K562 (cell line): ENCODE measurements around the gene LRRC57. TPM values are rescaled to one million over a fixed set of nuclear protein-coding genes. Genes with fewer than 3 reads are reported as not detected.

Experiments used
- ATAC-seq: fragments of 200-7000 bp; cut with Tn5 transposase; 3 replicates; pipeline ENCODE4 v1.9.1; 2020; ENCODE audit warnings: moderate library complexity
- BruUV-seq: library from RNA; stranded (reverse); fragments of 400-500 nt; replicated peaks from 2 replicates; lab custom pipeline; 2021; lab: Mats Ljungman, UMichigan
- CTCF ChIA-PET: fragments of 300-600 bp; formaldehyde crosslinking; extraction: SDS; loops from one replicate; lab custom pipeline; 2021; ENCODE audit warnings: low intra/inter-chr PET ratio; lab: Yijun Ruan, JAX
- POLR2A ChIA-PET: fragments of 300-600, 350-650 bp; sonication (Branson Sonifier 250); formaldehyde crosslinking; extraction: SDS; loops from one replicate; lab custom pipeline; 2021; ENCODE audit warnings: antibody characterized with exemption, inconsistent platforms; lab: Yijun Ruan, JAX
- DNase-seq, 4 experiments: peaks; one replicate each; pipeline versions ENCODE4 v3.0.0 to v3.0.0-alpha.2; 2011 to 2018; ENCODE audit warnings: low spot score in 3 of 4, mixed read lengths in 3 of 4; ENCODE audit errors: extremely low read depth in 1 of 4
- FAIRE-seq: peaks from 2 replicates; lab custom pipeline; 2011; peaks lifted over from hg19 to GRCh38; lab: Jason Lieb, UNC
- H2AFZ ChIP-seq: 2 replicates; pipeline ENCODE4 v1.6.0; 2011; ENCODE audit warnings: low read depth, low read length, control low read depth, inconsistent platforms
- H3K27ac ChIP-seq: fragments of 200-600 bp; 3 replicates; pipeline ENCODE4 v1.8.0; 2011; ENCODE audit warnings: low read depth, mild to moderate bottlenecking, control low read depth, inconsistent platforms, low read length, moderate library complexity, mixed read lengths; ENCODE audit errors: extremely low read depth
- H3K27me3 ChIP-seq, 2 experiments: fragments of 300-600 bp in 1 of 2; 2 replicates in 1 of 2; 3 replicates in 1 of 2; pipeline versions ENCODE4 v1.6.0 to v1.8.0; 2011; ENCODE audit warnings: inconsistent platforms in 2 of 2, low read length in 2 of 2, mild to moderate bottlenecking in 1 of 2, mixed read lengths in 1 of 2, moderate library complexity in 1 of 2; ENCODE audit not compliant: control insufficient read depth in 2 of 2, insufficient read depth in 2 of 2
- H3K36me3 ChIP-seq: fragments of 300-600 bp; 3 replicates; pipeline ENCODE4 v1.8.0; 2011; ENCODE audit warnings: mild to moderate bottlenecking, low read length, inconsistent platforms; ENCODE audit not compliant: control insufficient read depth, insufficient read depth
- H3K4me1 ChIP-seq, 2 experiments: fragments of 200-600 bp in 1 of 2; replicated peaks in 1 of 2; 2 replicates in 1 of 2; 3 replicates in 1 of 2; pipeline versions ENCODE4 v1.5.1 to v1.8.0; 2011; ENCODE audit warnings: inconsistent platforms in 2 of 2, low read length in 2 of 2, mild to moderate bottlenecking in 1 of 2, mixed read lengths in 1 of 2, moderate library complexity in 1 of 2; ENCODE audit not compliant: control insufficient read depth in 2 of 2, insufficient read depth in 2 of 2
- H3K4me2 ChIP-seq: 2 replicates; pipeline ENCODE4 v1.6.1; 2011; ENCODE audit warnings: low read length, control low read depth, inconsistent platforms, mixed read lengths; ENCODE audit not compliant: insufficient read depth
- H3K4me3 ChIP-seq: fragments of 200-600 bp; sonication (generic), shearing (Covaris generic); 2 replicates; pipeline ENCODE4 v1.5.1; 2016; ENCODE audit warnings: control low read depth, inconsistent platforms
- H3K79me2 ChIP-seq: fragments of 200-600 bp; 3 replicates; pipeline ENCODE4 v1.8.0; 2011; ENCODE audit warnings: low read length, inconsistent platforms; ENCODE audit not compliant: control insufficient read depth, insufficient read depth
- H3K9ac ChIP-seq, 2 experiments: 2 replicates each; pipeline versions ENCODE4 v1.6.0 to v1.6.1; 2011; ENCODE audit warnings: low read depth in 2 of 2, low read length in 2 of 2, control low read depth in 1 of 2, inconsistent platforms in 1 of 2, mild to moderate bottlenecking in 1 of 2, mixed read lengths in 1 of 2; ENCODE audit not compliant: insufficient read depth in 1 of 2
- H3K9me1 ChIP-seq: one replicate; pipeline ENCODE4 v1.6.0; 2011; ENCODE audit warnings: inconsistent platforms, mild to moderate bottlenecking, low read length, moderate library complexity; ENCODE audit not compliant: control insufficient read depth, insufficient read depth
- H3K9me3 ChIP-seq: replicated peaks from 2 replicates; pipeline ENCODE4 v1.5.1; 2011; ENCODE audit warnings: low read depth, low read length, inconsistent platforms; ENCODE audit not compliant: control insufficient read depth, insufficient read depth
- H4K20me1 ChIP-seq: replicated peaks from 2 replicates; pipeline ENCODE4 v1.6.1; 2011; ENCODE audit warnings: low read length, inconsistent platforms, mixed read lengths; ENCODE audit not compliant: control insufficient read depth, insufficient read depth
- ATF1 ChIP-seq, 2 experiments: fragments of 450-650 bp in 1 of 2; IDR thresholded peaks; 2 replicates each; pipeline ENCODE4 v1.6.1; 2016; ENCODE audit warnings: missing compliant biosample characterization in 1 of 2, missing genetic modification characterization in 1 of 2
- BDP1 ChIP-seq: IDR thresholded peaks from 3 replicates; pipeline ENCODE4 v1.6.1; 2011; ENCODE audit not compliant: insufficient read length, insufficient read depth
- ETS1 ChIP-seq: conservative IDR thresholded peaks from 2 replicates; pipeline ENCODE4 v1.6.1; 2011; ENCODE audit warnings: low read depth, mild to moderate bottlenecking, low read length; ENCODE audit not compliant: control insufficient read depth
- FOS ChIP-seq: IDR thresholded peaks from 3 replicates; pipeline ENCODE4 v1.6.1; 2011; ENCODE audit not compliant: insufficient read length; ENCODE audit errors: extremely low read depth
- MEIS2 ChIP-seq: fragments of 450-650 bp; IDR thresholded peaks from 2 replicates; pipeline ENCODE4 v1.6.1; 2014; ENCODE audit warnings: mild to moderate bottlenecking; ENCODE audit not compliant: partially characterized antibody
- PBX2 ChIP-seq, 2 experiments: IDR thresholded peaks in 1 of 2; conservative IDR thresholded peaks in 1 of 2; 2 replicates each; pipeline ENCODE4 v1.6.1; 2016; ENCODE audit warnings: low read depth in 2 of 2, mild to moderate bottlenecking in 1 of 2, missing compliant biosample characterization in 1 of 2, missing genetic modification characterization in 1 of 2, moderate library complexity in 1 of 2
- ZNF316 ChIP-seq: fragments of 450-650 bp; IDR thresholded peaks from 2 replicates; pipeline ENCODE4 v1.6.1; 2016
- ZNF75A ChIP-seq: fragments of 450-650 bp; formaldehyde crosslinking; IDR thresholded peaks from 2 replicates; pipeline ENCODE4 v1.4.0; 2020; ENCODE audit warnings: mild to moderate bottlenecking
- WGBS: fragments of 100-300 bp; shearing (Covaris generic); methylation state at CpG from one replicate; pipeline ENCODE4 v1.1.6; 2016; ENCODE audit warnings: low coverage, mixed read lengths; ENCODE audit not compliant: insufficient coverage; ENCODE audit errors: missing lambda C conversion rate; 5-methylcytosine and 5-hydroxymethylcytosine counted together
- in situ Hi-C: fragments of 300-500 bp; cut with MboI; formaldehyde crosslinking; loops from 4 replicates; pipeline ENCODE4 v1.15.0; 2018; ENCODE audit warnings: inconsistent platforms, mixed read lengths
- intact Hi-C: fragments of 100-400 bp; cut with micrococcal nuclease; formaldehyde crosslinking; loops from 2 replicates; pipeline ENCODE4 v1.14.2; 2022
- polyA plus RNA-seq, 8 experiments: library from polyadenylated mRNA; depleted of rRNA in 4 of 8; stranded (reverse) in 5 of 8; unstranded in 3 of 8; fragments of >200 nt; fragmentation: Nextera tagmentation in 2 of 8; fragmentation: Illumina TruSeq in 1 of 8; extraction: Ambion mirVana in 2 of 8; extraction: Trizol in 1 of 8; gene quantifications; 2 replicates each; pipeline versions ENCODE4 v1.2.1 to v1.2.3, GENCODE V29; 2011 to 2014; ENCODE audit warnings: inconsistent platforms in 1 of 8, missing spikeins in 1 of 8
- total RNA-seq, 7 experiments: library from RNA; depleted of rRNA in 6 of 7; stranded (reverse); fragments of >200 nt in 6 of 7; fragmentation: Illumina TruSeq in 2 of 7; extraction: Trizol in 2 of 7; gene quantifications; 2 replicates each; pipeline versions ENCODE4 v1.2.1 to v1.2.3, GENCODE V29; 2011 to 2021; ENCODE audit warnings: low replicate concordance in 1 of 7

Gene LRRC57
- total and polyA plus RNA-seq, 9 of the 15 experiments (the other 6 are each of a cell fraction or from before 2014, with no cell fraction given): 3.9 to 20.4 (median 14.8) TPM

- DNase-seq (no peak), ATAC-seq (no peak), FAIRE-seq (no peak)
- Histone ChIP-seq H3K9me1 (no peaks in the 10 kb centered on the region), H3K79me2 (peaks cover 54% of the 10 kb centered on the region), H2AFZ (no peak overlapping the region), H3K9ac (no peak overlapping the region), H3K4me2 (no peak overlapping the region), H3K9me3 (no peaks in the 10 kb centered on the region), H3K4me3 (no peak overlapping the region), H3K36me3 (peaks cover 46% of the 10 kb centered on the region), H3K27me3 (no peaks in the 10 kb centered on the region), H4K20me1 (no peaks in the 10 kb centered on the region), H3K4me1 (peaks cover 0 to 18% of the 10 kb centered on the region in 2 experiments; a peak in 4 of 5 replicates), H3K27ac (no peak overlapping the region)
- intact Hi-C loops: no loop called here
- BruUV-seq: no TSS peak
- no peak for TF ChIP-seq ZNF75A (CRISPR knock-in tag)
- TF ChIP-seq FOS: no peak
- no peak for TF ChIP-seq ATF1 (CRISPR knock-in tag; IDR thresholded peaks at IDR 0.05)
- TF ChIP-seq ATF1 (tag; IDR thresholded peaks at IDR 0.05): no peak
- no peak for TF ChIP-seq BDP1
- peak; percentile 43; the same call in 1 of the 2 replicates for TF ChIP-seq ZNF316
- peak; percentile 55 for TF ChIP-seq MEIS2
- TF ChIP-seq PBX2 (CRISPR knock-in tag; IDR thresholded peaks at IDR 0.05; ENCODE audit: low read depth): no peak
- TF ChIP-seq PBX2 (tag; conservative IDR thresholded peaks at IDR 0.05; ENCODE audit: low read depth): peak; percentile 31; the same call in 1 of the 2 replicates
- TF ChIP-seq ETS1: no peak
- in situ Hi-C loops: no loop called here
- POLR2A ChIA-PET: interaction anchor here (0.7 to 1.9 kb wide), 5 partner anchors 10 to 34 kb away, joined by 3 to 8 read pairs (median 3); no protein-coding TSS in a partner anchor
- CTCF ChIA-PET: no interaction called here
- 76% methylated on average over 4 of the region's 4 CpGs for WGBS
Observed at GRCh38 chr15:42510258-42511006, 38.2 kb downstream of the LRRC57 start.
